Spleen (tissue), 11 donors: ENCODE data around the gene ARHGEF25. TPM values are rescaled to one million over a fixed set of nuclear protein-coding genes. Genes with fewer than 3 reads are reported as not detected.

Source experiments
- DNase-seq: peaks from one replicate; pipeline ENCODE4 v3.0.0-alpha.2; 2020
- H3K27ac ChIP-seq, 8 donors: fragments of 200-600 bp; sonication (generic) in 7 of 8; 1 replicate in 4 of 8; 2 replicates in 4 of 8; pipeline versions ENCODE4 v1.5.0 to v1.8.0; 2016 to 2021; ENCODE audit warnings: inconsistent platforms in 4 of 8, mild to moderate bottlenecking in 4 of 8, moderate library complexity in 1 of 8
- H3K27me3 ChIP-seq, 7 donors: fragments of 200-600 bp; sonication (generic) in 6 of 7; replicated peaks in 1 of 7; 1 replicate in 4 of 7; 2 replicates in 3 of 7; pipeline versions ENCODE4 v1.5.0 to v1.8.0; 2016 to 2021; ENCODE audit warnings: inconsistent platforms in 3 of 7, mild to moderate bottlenecking in 1 of 7
- H3K36me3 ChIP-seq, 6 donors: fragments of 200-600 bp; sonication (generic) in 5 of 6; 1 replicate in 4 of 6; 2 replicates in 2 of 6; pipeline versions ENCODE4 v1.5.0 to v1.8.0; 2016 to 2021; ENCODE audit warnings: inconsistent platforms in 2 of 6
- H3K4me1 ChIP-seq, 6 donors: fragments of 200-600 bp; sonication (generic) in 5 of 6; 1 replicate in 3 of 6; 2 replicates in 3 of 6; pipeline versions ENCODE4 v1.5.0 to v1.8.0; 2016 to 2021; ENCODE audit warnings: inconsistent platforms in 3 of 6
- H3K4me3 ChIP-seq, 8 donors: fragments of 200-600 bp; sonication (generic) in 7 of 8; 1 replicate in 4 of 8; 2 replicates in 4 of 8; pipeline versions ENCODE4 v1.5.0 to v1.8.0; 2016 to 2021; ENCODE audit warnings: inconsistent platforms in 4 of 8, mild to moderate bottlenecking in 4 of 8, moderate library complexity in 2 of 8
- H3K9me3 ChIP-seq, 8 donors: fragments of 200-600 bp; sonication (generic) in 7 of 8; 1 replicate in 4 of 8; 2 replicates in 4 of 8; pipeline versions ENCODE4 v1.5.0 to v1.8.0; 2016 to 2021; ENCODE audit warnings: inconsistent platforms in 4 of 8
- POLR2A ChIP-seq, 3 donors: fragments of 450-650 bp; IDR thresholded peaks; one replicate each; pipeline ENCODE4 v1.5.1; 2017; ENCODE audit warnings: antibody characterized with exemption in 3 of 3, mild to moderate bottlenecking in 1 of 3
- POLR2AphosphoS5 ChIP-seq, 3 donors: sonication (generic); formaldehyde crosslinking; IDR thresholded peaks; one replicate each; pipeline ENCODE4 v1.5.1; 2017; ENCODE audit warnings: antibody characterized with exemption in 3 of 3
- WGBS, 5 donors: extraction: QIAGEN DNeasy Blood & Tissue Kit in 3 of 5; methylation state at CpG; one replicate each; pipeline versions ENCODE4 v1.1.5 to v1.1.7; 2013 to 2018; 5-methylcytosine and 5-hydroxymethylcytosine counted together
- intact Hi-C: fragments of 100-400 bp; cut with DNase I; formaldehyde crosslinking; loops from one replicate; pipeline ENCODE4 v1.15.0; 2023; ENCODE audit warnings: low total_unique reads
- polyA plus RNA-seq, 3 donors: library from polyadenylated mRNA; stranded (reverse); fragments of 200-250 nt; gene quantifications; one replicate each; pipeline ENCODE4 v1.2.1, GENCODE V29; 2013
- total RNA-seq, 7 donors: library from RNA; depleted of rRNA in 3 of 7; stranded (reverse); fragments of >200 nt in 3 of 7; fragmentation: NEBNext Ultra II Directional in 4 of 7; extraction: Animal tissue kit (Norgen Biotek cat#: 25700) in 4 of 7; gene quantifications; one replicate each; pipeline versions ENCODE4 v1.1.0 to v1.2.1, GENCODE V29; 2016 to 2021
- TF ChIP-seq, protein P1 (sequence below), 11 experiments: fragments of 200-600 bp in 7 of 11; fragments of 450-650 bp in 4 of 11; sonication (generic) in 4 of 11; IDR thresholded peaks in 8 of 11; conservative IDR thresholded peaks in 3 of 11; 1 replicate in 7 of 11; 2 replicates in 4 of 11; pipeline versions ENCODE4 v1.4.0 to v1.8.0; 2016 to 2021; ENCODE audit warnings: antibody characterized with exemption in 11 of 11, inconsistent platforms in 4 of 11, mild to moderate bottlenecking in 1 of 11
- donor health status: healthy with polysubstance abuse.
- donor health status: DM: no; HTN: no; CAD: no; lungs with moderate emphysema.
- donor health status: DM: no; HTN: no; CAD: no.
- donor health status: Bipolar disorder and iron deficiency.
- donor health status: healthy.
- donor health status: DM: no; HTN: no; CAD: no.
- donor health status: DM: yes; HTN: yes; CAD: no.

The ARHGEF25 gene
- total and polyA plus RNA-seq, 10 donors, result 9.3 to 26.6 (median 15.3) TPM

DNA sequence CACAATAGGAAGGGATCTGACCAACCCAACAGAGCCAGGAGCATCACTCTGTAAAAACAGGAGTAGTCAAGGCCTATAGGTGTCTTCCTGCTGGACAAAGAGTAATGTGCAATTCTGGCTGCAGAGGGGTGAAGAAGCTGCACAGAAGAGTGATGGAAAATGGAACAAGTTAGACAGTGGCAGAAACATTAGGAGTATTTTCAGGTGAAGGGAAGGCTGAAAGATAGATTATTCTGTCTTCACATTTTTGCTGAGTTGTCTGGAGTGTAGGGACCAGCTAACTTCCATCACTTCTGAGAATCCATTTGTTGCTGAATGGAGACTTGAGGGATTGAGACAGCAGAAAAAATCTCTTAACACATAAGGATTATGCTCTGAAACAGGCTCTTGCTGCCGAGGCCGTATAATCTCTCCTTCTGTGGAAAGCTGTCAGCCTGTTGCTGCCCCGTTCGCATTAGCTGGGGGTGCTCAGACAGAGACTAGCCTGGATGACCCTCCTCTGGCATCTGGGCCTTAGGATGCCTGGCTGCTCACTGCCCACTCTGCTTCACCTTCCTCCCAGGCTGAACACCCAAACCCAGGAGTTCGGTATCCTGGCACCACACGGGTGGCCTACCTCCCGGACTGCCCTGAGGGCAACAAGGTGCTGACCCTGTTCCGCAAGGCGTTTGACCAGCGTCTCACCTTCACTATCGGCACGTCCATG lies 3.1 kb upstream of the ARHGEF25 start:
- Histone ChIP-seq H3K36me3 (peaks cover 0 to 15% (median 0%) of the 10 kb centered on the region in 6 donors), H3K9me3 (no peaks in the 10 kb centered on the region), H3K27me3 (peaks cover 0 to 72% (median 41%) of the 10 kb centered on the region in 7 donors), H3K4me3 (no peak overlapping the region), H3K27ac (peak overlapping the region in 1 of 8 donors; percentile 81), H3K4me1 (peaks cover 16 to 68% (median 51%) of the 10 kb centered on the region in 6 donors)
- 85 to 91% (median 89%) methylated on average over 9 to 12 of the region's 12 CpGs for WGBS, 5 donors
- no peak for DNase-seq
- intact Hi-C loops, result no loop called here
- TF ChIP-seq POLR2A (IDR thresholded peaks at IDR 0.05) (no peak), POLR2AphosphoS5 (IDR thresholded peaks at IDR 0.05) (no peak)
- TF ChIP-seq, protein P1, sequence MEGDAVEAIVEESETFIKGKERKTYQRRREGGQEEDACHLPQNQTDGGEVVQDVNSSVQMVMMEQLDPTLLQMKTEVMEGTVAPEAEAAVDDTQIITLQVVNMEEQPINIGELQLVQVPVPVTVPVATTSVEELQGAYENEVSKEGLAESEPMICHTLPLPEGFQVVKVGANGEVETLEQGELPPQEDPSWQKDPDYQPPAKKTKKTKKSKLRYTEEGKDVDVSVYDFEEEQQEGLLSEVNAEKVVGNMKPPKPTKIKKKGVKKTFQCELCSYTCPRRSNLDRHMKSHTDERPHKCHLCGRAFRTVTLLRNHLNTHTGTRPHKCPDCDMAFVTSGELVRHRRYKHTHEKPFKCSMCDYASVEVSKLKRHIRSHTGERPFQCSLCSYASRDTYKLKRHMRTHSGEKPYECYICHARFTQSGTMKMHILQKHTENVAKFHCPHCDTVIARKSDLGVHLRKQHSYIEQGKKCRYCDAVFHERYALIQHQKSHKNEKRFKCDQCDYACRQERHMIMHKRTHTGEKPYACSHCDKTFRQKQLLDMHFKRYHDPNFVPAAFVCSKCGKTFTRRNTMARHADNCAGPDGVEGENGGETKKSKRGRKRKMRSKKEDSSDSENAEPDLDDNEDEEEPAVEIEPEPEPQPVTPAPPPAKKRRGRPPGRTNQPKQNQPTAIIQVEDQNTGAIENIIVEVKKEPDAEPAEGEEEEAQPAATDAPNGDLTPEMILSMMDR (IDR thresholded peaks at IDR 0.05 in 8 of 11, conservative IDR thresholded peaks at IDR 0.05 in 3 of 11), result no peak

DNA sequence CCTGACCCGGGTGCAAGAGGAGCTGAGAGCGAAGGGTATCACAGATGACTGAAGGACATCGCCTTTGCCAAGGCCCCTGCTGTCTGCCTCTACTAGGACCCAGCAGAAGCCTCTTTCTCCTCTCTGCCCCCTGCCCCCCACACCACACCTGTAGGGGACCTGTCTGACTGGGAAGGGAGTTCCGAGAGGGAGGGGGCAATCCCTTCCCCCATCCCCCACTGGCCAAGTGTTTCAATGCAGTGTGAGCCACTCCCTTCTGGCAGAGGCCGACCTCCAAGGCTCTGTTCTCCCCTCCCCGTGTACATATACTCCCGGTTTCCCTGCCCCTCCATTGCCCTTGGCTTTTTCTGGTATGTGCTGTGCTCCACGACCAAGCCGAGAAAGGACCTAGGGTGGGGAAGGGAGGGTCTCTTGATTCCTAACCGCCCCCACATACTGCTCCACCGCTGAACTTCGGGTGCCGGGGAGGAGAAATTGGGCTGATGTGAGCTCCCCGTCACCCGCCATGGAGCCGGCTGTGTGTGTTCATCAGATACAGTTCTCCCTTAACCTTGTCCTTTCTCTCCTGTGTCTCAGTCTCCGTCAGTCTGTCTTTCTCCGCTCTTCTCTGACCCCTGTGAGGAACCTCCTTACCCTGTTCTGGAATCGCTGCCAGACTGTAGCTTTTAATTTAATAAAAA lies 2.0 kb upstream of the ARHGEF25 start:
- 80 to 85% (median 82%) methylated on average over 18 to 19 of the region's 19 CpGs for WGBS, 5 donors
- no peaks in the 10 kb centered on the region for H3K9me3 ChIP-seq
- intact Hi-C loops, result no loop called here
- peak overlapping the region in 7 of 8 donors; percentile 29 to 83 (median 69) for H3K27ac ChIP-seq
- TF ChIP-seq POLR2AphosphoS5 (IDR thresholded peaks at IDR 0.05), result no peak
- TF ChIP-seq POLR2A (IDR thresholded peaks at IDR 0.05), result no peak
- TF ChIP-seq, protein P1 (IDR thresholded peaks at IDR 0.05 in 8 of 11, conservative IDR thresholded peaks at IDR 0.05 in 3 of 11), result no peak
- peaks cover 0 to 78% (median 41%) of the 10 kb centered on the region in 7 donors for H3K27me3 ChIP-seq
- H3K36me3 ChIP-seq, result peaks cover 0 to 15% (median 0%) of the 10 kb centered on the region in 6 donors
- no peak for DNase-seq
- H3K4me1 ChIP-seq, result peaks cover 13 to 68% (median 51%) of the 10 kb centered on the region in 6 donors
- peak overlapping the region in 2 of 8 donors; percentile 54 to 80 for H3K4me3 ChIP-seq

DNA sequence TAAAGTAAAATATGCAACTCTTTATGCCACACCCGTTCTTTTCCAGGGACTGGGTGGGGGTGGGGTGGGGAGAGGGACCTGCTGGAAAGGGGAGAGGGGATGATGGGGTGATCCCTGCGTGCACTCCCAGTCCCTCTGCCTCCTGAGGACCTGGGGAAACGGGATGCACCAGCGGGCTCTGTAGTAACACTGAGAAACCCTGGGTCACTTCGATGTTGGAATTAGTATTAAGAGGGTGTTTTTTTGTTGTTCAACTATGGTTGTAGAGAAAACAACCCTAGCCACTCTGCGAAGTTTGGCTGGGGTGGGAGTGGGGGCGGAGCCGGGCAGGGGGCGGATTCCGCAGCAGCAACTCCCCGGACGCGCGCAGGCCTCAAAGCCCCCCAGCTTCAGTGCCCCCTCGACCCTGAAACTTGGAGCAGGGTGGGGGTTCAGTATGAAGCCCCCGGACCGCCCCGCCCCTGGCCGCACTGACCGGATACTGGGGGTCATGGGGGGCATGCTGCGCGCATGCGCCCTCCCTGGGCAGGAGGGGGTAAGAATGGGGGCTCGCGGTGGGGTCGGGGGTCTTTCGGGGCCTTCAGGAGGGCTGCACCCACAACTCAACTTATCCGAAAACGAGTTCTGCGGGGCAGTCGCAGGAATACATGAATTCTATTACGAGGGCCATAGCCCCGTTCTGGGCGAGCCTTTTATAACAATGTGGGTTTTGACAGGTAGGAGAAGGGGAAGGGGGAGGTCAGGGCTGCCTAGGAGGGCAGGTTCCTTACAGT lies 1.3 kb upstream of the ARHGEF25 start:
- no peak for DNase-seq
- Histone ChIP-seq H3K4me3 (peak overlapping the region in 7 of 8 donors; percentile 3 to 80 (median 45)), H3K27ac (peak overlapping the region in 7 of 8 donors; percentile 29 to 83 (median 69)), H3K27me3 (peaks cover 0 to 78% (median 38%) of the 10 kb centered on the region in 7 donors), H3K9me3 (no peaks in the 10 kb centered on the region), H3K36me3 (peaks cover 0 to 15% (median 0%) of the 10 kb centered on the region in 6 donors), H3K4me1 (peaks cover 13 to 68% (median 54%) of the 10 kb centered on the region in 6 donors)
- WGBS, 5 donors, result 34 to 42% (median 40%) methylated on average over 31 to 34 of the region's 34 CpGs
- intact Hi-C loops, result no loop called here
- no peak for TF ChIP-seq POLR2AphosphoS5 (IDR thresholded peaks at IDR 0.05)
- TF ChIP-seq POLR2A (IDR thresholded peaks at IDR 0.05), result no peak
- TF ChIP-seq, protein P1 (IDR thresholded peaks at IDR 0.05 in 8 of 11, conservative IDR thresholded peaks at IDR 0.05 in 3 of 11), result no peak
